ENCODE measurements around the gene ABHD14A.

Gene ABHD14A

DNA sequence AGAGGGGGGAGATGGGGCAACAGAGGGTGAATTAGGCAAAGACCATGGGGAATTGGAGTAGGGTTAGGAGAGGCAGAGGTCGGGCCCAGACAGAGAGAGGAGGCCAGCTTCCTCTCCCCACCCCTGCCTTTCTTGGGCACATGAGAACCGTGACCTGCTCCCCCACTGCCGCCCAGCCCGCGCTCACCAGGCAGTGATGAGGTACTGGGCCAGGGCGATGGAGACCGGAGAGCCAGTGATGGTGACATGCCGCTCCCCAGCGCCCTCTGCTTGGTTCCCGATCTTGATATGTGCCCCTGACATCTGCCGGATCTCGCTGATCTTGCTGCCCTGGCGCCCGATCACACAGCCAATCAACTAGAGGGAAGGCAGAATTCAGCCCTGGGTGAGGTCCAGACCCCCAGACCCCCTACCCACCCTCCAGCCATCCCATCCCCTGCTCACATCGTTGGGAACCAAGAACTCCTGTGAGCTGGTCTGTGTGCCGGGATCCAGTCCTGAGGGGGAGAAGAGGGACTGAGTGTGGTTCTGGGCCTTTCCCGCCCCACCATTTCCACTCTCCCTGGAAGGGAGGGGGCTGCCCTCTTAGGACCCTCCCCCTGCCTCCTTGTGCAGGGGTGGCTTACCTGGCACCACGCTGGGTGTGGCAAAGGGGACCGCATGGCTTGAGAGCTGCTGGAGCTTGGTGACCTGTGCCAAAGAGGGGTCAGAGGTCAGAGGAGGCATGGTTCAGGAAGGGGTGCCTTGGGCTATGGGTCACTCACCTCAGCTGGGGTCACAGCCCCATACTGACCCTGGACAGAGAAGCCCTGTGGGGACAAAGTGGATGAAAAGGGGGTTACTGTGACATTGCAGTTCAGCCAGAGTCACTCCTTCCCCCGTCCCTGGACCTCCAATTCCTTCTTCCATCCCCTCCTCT lies 16.0 kb upstream of the ABHD14A start:
- no peak for DNase-seq

DNA sequence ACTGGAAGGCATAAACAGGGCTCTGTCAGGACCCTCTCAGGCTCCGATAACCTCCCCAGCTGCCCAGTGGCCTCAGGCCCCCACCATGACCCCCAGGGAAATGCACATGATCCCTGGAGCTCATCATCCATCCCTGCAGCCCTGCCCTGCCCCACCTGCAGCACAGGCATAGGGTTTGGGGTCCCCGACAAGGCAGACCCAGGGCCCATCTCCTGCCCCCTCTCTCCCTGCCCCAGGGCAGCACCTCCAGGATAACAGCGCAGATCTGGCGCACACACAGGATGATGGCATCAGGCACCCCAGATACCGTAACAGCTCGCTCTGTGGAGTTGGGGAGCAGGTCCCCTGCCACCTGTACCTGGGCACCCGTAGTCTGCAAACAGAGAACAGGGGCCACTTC lies 15.2 kb upstream of the ABHD14A start:
- DNase-seq: no peak

DNA sequence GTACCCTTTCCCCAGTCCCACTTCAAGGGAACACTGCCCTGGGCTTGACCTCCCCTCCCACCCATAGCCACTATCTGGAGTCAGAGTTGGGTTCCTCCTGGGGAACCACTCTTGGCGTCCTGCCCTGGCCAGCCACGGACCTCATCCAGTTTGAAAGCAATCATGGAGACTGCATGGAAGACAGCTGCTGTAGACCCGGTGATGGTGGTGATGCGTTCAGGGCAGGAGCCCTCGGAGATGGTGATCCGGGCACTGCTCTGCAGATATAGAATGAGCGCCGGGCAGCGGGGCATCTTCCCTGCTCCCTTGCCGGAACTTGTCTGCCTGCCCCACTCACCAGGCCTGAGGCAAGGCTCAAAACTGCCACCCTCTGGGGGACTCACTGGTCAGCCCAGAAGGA lies 14.5 kb upstream of the ABHD14A start:
- no peak for DNase-seq

DNA sequence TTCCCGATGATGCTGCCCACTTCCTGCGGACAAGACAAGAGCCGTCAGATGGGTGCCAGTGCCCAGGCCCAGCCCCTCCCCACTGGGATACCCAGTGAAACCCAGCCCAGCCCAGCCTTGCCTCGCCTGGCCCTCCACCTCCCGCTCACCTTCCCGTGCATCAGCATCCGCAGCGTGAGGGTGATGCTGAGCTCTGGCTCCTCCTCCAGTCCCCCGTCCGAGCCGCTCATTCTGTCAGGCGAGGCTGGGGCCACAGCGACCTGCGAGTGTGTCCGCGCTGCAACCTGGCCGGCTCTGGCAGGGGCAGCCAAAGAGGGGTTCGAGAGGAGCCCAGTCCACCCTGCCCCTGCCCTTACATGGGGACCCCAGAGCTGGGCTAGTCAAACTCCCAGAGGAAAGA lies 13.9 kb upstream of the ABHD14A start:
- no peak for DNase-seq

DNA sequence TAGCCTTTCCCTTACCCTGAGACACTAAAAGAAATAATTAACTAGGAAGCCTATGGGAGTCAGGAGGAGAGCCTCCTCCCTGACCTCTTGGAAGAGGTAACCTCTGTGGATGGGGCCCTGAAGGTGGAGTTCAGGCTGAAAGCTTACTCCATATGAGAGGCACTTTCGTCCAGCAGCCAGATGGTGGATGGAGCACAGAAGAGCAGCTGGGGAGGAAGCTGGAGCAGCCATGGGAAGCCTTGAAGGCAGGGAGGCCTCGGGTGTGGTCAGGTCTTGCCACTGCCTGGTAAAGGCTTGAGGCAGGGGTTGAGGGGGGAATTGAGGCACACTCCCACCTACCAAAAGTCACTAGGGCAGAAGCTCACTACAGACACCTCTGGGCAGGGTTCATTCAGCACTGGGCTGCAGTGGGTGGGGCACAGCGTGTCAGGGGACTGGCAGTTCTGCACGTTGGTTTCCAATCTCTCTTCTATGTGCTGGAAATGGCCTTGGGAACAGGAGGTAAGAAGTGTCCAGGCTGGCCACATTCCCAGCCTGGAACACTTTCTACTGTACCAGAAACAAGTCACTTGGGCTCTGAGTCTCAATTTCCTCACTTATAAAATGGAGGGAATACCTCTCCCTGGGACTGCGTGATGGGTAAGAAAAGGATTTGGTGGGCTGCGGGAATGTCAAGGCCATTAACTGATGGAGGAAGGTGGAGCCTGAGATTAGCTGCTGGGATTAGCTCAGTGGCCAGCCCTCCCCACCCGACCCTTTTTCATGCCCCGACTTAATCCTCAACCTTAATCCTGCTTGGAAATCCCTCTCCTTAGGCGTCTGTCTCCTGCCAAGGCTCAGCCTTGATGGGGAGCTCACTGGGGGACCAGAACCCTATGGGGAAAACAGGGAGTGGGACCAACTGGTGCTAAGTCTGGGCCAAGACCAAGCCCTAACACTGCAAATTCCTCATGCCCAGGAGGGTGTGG lies 13.0 kb upstream of the ABHD14A start:
- DNase-seq: no peak

DNA sequence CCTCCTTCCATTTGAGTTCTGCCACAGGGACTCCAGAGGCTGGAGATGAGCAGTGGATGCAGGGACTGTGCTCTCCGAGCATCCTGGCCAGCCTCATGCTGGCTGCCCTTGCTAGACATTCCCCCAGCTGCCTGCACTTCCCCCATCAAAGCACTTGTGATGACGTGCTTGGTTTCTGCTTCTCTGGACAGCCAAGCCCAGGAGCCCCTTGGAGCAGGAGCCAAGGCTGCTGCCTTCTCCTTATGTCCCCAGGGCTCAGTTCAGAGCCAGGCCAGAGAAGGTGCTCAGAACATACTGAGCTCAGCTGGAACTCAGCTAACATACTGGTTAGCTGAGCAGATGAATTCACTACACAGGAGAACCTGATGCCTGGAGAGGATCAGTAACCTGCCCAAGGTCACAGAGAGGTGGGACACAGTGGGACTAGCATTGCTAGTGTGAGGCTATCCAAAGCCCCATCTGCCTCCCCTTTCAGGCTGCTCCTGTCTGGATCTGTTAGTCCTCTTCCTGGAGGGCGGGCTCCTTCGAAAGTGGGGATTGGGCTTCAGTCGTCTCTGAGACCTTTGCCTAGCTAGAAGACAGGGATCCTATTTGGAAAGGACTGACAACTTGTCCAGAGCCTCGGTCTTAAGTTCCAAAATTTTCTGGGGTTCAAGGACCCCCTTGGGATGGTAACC lies 11.9 kb upstream of the ABHD14A start:
- no peak for DNase-seq

DNA sequence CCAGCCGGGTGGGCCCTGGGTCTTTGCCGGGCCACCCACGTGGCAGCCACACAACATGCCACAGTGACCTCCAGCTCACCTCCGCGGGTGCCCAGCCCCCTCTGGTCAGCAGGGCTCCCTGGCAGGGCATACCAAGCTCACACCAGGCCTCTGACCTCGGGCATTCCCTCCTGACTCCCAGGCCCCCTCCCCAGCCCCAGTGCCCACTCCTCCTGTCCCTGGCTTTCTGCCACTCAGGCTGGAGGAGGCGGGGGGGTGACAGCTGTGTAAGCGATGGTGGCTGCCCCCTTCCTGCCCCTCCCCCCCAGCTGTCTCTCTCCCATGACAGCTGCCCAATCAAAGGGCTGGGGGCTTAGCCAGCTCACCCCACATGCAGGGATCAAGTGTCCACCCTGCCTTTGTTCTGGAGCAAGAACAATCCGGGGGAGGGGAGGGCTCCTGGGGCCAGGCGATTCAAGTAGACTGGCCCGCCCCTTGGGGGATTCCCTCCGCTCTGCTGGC lies 10.9 kb upstream of the ABHD14A start:
- no peak for DNase-seq

DNA sequence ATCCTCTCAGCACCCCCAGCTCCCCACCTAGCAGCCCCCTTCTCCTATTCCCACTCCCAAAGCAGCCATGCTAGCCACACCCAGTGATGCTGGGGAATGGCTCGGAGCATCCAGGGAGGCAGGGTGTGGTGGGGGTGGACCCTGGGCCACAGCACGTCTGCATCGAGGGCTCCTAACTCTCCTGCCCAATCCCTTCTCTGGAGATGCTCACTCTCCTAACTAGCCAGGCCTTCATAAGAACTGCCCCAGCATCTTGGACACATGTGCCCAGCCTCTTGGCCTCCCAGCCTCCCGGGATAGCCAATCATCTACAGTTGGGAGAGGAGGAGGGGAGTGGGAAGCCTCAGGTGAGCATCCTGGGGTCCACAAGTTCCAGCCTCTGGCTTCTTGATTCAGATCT lies 10.3 kb upstream of the ABHD14A start:
- DNase-seq: no peak

DNA sequence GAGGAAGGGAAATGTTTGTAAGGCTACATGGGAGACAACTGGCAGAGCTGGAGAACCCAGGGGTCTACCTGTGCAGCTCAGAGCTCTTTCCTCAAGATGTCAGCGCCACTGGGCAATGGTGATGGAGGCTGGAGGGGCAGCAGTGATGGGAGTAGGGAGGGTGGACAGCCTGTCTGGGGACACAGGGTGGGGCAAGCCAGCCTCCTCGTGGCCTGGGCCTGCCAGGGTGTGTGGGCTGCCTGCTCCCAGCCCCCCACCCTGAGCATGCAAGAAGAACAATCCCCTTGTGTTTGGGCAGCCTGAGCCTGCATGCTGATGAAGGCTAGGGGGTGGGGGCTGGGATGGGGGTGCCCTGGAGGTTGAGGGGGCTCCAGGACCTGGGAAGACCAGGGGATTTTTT lies 8.8 kb upstream of the ABHD14A start:
- DNase-seq: no peak

DNA sequence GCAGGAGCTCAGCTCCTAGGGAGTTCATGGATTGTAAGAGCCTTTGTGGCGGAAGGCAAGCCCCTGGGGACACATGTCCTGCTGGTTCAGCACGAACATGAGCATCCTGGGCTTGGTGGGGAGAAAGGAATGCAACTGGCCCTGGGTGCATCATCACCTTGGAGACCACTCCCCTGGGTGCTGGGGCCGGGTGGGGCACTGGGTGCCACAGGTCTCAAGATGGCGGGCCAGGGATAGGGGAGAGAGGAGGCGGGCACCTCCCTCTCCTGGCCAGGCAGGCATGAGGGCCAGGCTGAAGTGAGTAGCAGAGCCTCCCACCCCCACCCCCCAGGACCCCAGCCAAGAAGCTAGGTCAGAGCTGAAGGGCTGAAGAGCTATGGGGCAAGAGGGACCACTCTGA lies 8.4 kb upstream of the ABHD14A start:
- DNase-seq: no peak

DNA sequence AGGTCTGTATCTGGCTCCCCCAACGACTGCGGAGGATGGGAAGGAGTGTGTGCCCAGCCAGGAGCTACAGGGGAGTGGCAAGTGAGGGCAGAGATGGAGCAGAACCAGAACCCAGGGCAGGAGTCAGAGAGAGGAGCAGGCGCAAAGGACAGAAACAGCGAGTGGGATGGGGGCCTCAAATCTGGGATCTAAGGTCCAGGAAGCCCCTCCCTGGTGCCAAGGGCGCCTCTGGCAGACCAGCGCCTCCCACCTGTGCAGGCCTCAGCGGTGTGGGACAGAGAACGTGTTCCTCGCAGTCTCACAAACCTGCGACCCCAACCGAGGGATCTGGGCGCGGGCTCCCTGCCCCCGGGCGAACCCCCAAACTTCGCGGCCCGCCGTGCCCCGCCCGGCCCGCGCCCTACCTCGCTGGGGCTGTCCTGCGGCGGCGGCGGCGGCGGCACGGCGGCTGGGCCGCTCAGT lies 7.9 kb upstream of the ABHD14A start:
- no peak for DNase-seq

DNA sequence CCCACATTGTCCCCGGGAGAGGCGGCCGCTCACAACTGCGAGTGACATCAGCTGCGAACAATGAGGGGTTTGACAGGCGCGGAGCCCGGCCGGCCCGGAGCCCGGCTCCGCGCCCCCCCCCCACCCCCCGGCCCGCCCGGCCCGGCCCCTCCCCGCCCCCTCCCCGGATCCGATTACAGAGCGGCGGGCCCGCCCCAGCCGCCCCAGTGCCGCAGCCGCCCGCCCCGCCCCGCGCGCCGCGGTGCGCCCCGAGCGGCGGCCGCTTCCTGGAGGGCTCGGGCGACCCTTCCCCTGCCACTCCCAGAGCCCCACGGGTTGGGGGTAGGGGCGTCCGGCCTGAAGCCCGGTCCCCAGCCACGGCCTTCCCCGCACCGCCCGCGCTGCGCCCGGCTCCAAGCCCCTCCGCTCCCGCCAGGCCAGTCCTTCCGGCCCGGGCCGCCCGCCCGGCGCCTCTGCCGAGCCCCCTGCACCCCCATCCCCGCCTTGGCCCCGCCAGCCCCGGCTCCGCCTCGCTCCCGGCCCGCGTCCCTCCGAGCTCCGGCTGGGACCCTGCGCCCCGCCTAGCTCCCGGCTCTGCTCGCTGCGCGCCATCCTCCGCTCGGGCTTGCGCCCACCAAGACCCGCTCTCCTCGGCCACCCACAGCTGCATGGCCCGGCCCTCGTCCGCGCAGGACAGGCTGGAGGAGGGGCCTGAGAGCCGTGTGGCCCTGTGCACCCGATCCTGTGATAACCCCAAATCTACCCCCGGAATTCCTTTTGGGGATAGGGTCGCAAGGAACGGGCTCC lies 7.3 kb upstream of the ABHD14A start, which contains the start of gene PCBP4:
PCBP4 (minus strand) TSS at position 71 of the 786 bp plus-strand sequence. CDS start 6,214 bp downstream, outside the sequence.
- no peak for DNase-seq

DNA sequence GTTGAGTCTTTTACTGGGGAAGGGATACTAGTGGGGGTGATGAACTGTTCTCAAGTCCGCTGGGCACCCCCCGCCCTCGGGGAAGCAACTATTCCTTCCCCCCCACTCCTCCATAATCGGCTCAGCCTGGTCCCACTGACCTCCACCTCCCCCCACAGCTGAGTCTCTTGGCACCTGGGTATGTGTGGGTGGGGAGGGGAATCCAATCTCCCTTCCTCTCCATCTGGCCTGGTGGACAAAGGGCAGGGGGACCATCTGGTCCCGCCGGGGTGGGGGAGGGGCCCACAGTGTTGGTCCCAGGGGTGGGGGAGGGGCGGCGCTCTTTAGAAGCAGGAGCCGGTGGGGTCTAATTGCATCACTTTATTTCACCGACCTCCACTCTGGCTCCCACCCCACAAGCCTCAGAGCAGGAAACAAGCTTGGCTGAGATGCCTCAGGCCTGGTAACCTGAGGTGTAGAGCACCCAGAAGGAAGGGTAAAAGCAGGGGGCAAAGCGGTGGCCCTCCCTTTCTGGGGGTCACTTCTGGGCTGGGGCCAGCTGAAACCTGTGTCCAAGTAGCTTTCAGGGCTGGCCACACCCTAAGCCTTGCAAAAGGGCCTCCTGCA lies 6.6 kb upstream of the ABHD14A start:
- DNase-seq: no peak

DNA sequence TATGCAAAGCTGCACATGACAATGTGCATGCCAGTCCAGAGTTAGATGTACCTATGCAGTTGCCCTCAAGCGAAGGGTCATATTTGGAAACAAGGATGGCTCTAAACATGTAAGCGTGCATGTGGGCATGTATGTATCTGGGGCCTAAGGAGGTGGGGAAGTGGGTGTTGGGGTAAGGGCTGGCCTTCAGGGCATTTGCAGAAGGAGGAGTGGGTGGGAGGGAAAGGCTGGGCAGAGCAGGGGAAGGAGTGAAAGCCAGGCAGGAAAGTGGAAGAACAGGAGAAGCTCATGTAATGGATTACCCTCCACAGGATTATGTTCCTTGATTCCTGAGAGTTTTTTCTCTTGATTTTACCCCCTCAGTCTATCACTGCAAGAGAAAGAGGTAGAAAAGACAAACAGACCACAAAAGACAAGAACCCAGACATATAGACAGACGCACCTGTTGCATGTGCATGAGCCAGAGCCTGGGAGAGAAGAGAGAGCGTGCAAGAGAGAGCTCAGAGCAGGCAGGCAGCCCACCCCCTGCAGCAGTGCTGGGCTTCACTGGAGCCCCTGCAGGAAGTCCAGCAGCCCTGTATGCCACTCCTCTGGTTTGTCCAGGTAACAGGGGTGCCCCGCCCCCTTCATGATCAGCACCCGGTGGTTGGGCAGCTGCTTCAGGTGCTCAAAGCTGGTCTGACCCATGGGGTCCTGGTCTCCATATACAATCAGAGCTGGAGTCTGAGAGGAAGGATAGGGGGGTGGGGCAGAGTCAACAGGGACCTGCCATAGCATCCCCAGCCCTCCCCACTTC lies 5.8 kb upstream of the ABHD14A start:
- no peak for DNase-seq

DNA sequence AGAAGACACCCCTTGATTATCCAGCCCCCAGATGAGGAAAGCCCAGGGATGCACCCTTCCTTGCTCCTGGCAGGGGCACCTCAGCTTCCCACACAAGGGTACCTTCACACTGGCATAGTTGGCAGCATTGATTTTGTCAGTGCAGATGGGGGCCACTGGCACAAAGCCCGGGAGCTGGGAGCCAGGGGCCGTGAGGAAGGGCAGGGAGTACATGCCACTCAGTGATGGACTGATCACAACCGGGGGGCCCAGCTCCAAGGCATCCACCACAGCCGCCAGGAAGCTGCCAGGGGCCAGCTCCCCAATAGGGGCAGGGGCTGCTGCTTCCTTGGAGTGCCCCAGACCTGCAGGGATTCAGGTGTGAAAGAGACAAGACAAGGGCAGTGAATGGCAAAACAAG lies 5.0 kb upstream of the ABHD14A start:
- no peak for DNase-seq

DNA sequence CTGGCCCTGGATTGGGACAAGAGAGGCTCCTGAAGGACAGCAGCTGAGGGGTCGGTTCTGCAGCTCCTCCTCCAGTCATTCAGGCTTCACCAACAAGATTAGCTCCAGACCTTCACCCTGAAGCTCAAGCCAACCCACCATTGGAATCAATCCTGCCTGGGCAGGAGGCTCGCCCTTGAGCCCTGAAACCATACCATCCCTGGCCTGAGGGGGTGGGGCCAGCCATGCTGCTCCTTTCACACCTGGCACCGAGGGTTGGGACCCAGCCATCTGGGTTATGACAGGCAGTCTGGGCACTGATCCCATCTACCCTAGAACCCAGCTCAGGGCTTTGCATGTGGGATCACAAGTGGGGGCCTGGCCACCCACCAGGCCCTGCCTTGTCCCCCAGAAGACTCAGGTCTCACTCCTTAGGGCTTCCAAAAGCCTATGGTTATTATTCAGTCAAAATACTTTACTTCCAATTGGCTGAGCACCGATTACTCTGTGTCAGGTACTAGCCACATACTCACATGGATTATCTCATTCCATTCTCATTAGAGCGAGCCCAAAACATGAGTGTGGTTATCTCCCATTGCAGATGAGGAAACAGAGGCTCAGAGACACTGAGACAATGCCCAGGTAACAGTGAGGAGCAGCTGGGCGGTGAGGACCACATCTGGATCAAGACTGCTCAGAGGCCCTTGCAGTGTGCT lies 4.1 kb upstream of the ABHD14A start:
- no peak for DNase-seq

DNA sequence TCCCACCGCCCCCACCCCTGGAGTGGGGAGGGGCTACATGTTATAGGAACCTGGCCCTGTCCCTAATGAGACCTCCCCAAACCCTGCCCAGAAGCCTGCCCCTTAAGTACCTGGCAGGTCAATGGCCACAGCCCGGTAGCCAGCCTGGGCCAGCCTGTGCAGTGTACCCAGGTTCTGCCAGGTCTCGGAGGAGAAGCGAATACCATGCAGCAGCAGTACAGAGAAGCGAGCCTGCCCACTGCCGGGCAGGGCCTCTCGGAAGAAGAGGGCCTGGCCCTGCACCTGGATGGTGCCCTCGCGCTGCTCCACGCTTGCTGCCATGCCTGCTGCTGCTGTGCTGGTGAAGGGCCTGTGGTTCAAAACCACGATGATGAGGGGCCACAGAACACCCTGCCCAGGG lies 3.5 kb upstream of the ABHD14A start:
- no peak for DNase-seq

DNA sequence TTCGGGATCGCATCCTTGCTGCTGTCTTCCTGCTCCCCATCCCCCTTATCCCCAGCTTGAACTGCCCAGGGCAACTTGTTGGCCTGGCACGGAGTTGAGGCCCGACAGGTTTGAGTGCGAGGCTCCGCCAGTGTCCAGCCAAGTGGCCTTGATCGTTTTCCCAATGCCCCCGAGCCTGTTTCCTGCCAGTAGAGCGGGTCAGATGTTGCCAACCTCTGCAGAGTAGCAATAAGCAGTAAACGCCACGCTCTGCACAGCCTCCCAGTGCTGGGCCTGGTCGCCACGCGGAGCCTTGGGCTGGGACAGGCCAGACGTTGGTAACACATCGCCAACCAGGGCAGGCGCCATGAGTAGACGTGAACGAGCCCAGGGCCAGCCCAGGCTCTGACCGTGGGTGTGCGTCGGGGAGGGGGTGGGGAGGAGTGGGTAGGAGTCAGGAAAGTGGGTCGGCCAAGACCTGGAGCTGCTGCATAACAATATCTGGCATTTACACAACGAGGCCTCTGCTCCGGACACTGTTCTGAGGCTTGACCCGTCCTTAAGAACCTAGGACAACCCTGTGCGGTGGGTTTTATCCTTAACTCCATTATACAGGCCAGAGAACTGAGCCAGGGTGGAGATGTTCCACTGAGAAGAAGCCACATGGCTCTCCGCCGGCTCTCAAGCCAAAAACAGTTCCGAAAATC lies 444 bp upstream of the ABHD14A start:
- no peak for DNase-seq

DNA sequence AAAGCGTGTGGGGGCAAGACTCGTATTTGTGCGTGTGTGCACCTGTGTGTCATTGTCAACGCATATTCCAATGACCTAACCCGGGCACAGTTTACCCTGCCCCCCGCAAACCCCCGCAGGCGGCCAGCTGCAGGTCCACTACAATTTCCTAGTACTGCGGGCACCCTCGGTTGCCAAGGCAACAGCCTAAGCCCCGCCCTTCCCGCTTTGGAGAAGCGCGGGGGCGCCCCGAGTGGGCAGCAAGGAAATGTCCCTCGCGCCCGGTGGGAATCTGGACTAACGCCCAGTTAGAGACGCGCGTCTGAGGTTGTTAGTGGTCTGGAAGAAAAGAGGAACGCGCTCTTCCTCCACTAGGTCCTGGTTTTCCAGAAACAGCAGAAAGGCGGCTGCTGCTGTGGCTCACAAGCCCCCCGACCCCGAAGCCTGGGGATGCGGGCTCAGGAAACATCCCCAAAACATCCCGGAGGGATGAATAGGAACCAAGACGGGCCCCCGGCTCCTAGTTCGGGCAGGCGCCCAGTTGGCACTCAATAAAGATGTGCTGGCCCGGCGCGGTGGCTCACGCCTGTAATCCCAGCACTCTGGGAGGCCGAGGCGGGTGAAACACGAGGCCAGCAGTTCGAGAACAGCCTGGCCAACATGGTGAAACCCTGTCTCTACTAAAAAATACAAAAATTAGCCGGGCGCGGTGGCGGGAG lies 1.1 kb downstream of the ABHD14A start:
- DNase-seq: no peak

All from GDM1 (cell line).